ENCODE data around the gene REXO1.
A peak's percentile ranks its signal among the peaks of the same experiment; 100 is the strongest.
"Not testable (repeated sequence)": the region's sequence is repeated elsewhere in the genome, so short reads cannot be mapped to it uniquely, and the experiment has no call there.

Gene REXO1

DNA sequence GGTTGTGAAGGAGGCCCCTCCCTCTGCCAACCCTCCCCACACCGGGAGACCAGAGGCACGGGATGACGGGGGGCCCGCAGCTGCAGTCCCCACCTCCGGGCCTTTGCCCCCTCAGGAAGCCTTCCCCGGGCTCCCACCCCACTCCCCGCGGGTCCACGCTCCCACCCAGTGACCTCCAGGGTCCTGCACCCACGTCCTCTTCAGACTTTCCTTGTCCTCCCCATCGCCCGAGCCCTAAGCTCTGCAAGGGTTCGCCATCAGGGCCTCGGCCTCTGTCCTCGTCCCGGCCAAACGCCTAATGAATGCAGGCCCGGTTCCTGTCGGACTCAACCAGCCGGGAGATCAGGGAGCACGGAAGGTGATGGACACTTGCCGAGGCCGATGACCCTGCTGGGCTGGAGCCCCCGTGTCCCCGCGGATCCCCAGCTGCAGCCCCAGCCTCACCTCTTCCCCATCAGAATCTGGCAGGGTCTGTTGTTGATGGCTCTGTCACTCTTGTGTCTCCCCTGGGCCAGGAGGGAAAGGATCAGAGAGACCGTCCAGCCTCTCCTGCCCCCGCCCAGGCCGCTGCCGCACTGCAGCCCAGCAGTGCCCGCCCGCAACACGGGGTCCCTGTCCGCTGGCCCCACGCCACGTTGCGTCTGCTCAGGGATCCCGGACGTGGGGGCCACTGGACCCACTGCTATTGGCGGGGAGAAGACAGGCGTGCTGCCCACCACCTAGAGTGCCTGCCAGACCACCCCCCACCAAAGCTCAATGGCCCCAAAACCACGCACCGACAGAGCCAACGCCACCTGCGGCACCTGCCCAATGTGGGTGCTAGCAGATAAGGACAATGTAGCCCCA, 41.9 kb downstream of the REXO1 start:
- DNase-seq, result no peak

DNA sequence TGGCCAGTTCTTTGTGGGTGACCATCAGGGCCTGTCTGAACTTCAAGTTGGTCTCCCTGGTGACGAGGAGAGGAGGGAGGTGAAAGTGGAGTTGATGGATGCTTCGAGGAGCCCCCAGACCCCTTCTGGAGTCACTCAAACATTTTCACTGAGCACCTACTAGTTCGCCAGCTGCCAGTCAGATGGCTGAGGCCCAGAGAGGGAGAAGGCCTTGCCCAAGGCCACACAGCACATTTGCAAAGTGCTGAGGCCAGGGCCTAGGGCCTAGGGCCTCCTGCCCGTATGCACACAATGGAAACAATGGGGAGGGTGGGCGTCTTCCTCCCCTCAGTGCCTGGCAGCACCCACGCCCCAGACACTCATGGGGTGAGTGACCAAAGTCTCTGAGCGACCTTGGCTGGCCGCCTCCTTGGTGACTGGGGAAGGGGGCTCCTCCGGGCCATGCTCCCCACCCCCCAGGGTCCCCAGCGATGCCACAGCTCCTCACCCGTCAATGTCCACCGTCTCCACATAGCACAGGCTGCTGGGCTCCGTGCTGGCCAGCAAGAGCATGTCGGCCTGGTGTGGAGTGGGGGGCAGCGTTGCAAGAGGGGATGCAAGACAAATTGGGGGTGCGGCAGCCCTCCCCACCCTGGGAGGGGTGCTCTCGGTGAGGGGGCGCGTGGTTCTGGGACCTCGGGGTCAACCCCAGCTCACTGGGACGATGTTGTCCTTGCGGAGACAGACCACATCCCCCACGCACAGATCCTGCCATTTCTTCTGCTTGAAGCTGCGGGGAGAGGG, 42.7 kb downstream of the REXO1 start:
- in situ Hi-C loops (cut with MboI; ENCODE audit: low pct_unique_long_range_greater_than_20kb, low sequenced_read_pairs), result no loop called here

More for the DNA sequence above, 41.9 kb downstream of the REXO1 start:
- in situ Hi-C loops (cut with MboI; ENCODE audit: low pct_unique_long_range_greater_than_20kb, low sequenced_read_pairs), result no loop called here

DNA sequence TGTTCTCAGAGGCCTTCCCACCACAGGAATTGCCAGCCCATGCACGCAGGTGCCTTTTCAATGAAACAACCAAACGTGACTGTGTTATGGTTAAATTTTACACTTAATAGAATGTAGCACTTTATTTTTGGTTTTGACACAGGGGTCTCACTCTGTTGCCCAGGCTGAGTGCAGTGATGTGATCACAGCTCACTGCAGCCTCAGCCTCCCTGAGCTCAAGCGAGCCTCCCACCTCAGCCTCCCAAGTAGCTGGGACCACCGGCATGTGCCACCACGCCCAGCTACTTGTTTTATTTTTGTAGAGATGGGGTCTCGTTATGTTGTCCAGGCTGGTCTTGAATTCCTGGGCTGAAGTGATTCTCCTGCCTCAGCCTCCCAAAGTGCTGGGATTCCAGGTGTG, 43.4 kb downstream of the REXO1 start:
- no peak for DNase-seq
- in situ Hi-C loops (cut with MboI; ENCODE audit: low pct_unique_long_range_greater_than_20kb, low sequenced_read_pairs), result no loop called here

More for the DNA sequence above, 42.7 kb downstream of the REXO1 start:
- DNase-seq, result no peak

DNA sequence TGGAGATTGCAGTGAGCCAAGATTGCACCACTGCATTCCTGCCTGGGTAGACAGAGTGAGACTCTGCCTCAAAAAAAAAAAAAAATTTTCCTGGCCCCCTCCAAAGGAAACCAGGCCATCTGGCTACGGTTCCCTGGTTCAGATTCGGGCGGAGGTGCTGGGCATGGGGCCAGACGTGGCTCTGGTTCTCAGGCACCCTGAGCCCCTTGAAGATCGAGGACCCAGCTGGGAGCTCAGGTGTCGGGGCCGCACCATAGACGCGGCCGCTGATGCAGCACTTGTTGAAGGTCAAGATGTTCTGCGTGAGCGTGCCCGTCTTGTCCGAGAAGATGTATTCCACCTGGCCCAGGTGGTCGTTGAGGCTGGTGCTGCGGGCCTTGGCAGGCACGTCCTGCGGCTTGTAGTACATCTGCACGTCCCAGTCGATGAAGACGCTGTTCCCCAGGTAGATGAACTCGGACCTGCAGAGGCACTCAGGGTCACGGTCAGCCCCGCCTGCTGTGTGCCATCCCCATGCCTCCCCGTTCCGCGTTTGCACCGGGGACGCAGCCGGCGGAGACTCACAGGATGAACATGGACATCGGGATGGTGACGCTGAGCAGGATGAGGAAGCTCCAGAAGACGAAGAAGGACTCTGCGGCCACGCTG, 48.5 kb downstream of the REXO1 start:
- in situ Hi-C loops (cut with MboI; ENCODE audit: low pct_unique_long_range_greater_than_20kb, low sequenced_read_pairs), result no loop called here
- DNase-seq, result no peak

DNA sequence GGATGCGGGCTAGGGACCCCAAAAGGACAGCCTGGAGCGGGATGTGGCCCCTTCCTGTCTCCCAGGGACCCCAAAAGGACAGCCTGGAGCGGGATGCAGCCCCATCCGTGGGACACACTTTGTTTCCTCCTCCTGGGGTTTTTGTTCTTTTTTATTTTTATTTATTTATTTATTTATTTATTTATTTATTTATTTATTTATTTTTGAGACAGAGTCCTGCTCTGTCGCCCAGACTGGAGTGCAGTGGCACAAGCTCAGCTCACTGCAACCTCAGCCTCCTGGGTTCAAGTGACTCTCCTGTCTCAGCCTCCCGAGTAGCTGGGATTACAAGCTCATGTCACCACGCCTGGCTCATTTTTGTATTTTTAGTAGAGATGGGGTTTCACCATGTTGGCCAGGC, 51.0 kb downstream of the REXO1 start:
- in situ Hi-C loops (cut with MboI; ENCODE audit: low pct_unique_long_range_greater_than_20kb, low sequenced_read_pairs); DNase-seq: not testable (repeated sequence)

DNA sequence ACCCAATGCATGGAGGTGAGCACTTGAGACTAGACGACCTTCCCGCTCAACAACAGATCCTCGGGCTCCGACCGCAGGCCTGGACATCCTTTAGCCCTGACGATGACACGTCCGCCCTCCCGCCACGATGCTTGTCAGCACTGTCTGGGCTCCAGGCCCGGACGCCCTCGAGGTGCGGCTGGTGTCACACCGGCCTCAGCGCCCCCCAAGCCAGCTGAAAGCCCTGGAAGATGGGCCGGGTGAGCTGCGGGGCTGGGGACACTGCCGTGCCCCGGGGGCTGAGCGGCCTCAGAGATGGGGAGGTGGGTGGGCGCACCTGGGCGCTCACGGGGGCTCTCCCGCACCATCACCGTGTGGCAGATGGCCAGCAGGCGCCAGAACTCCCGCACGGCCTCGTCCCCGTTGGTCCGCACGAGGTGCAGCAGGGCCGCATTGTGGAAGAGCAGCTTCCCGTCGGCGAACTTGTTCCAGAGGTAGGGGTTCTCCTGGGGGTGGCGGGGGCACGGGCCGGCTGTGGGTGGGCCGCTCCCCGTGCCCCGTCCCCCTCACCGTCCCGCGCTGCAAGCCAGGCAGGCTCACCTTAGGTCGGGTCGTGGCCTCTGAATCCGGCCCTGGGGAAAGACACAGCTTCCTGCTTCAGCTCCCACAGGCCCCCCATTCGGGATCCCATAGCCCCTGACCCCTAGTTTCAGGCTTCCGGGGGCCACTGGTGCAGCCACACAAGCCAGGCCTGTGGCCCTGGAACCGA, 51.7 kb downstream of the REXO1 start:
- in situ Hi-C loops (cut with MboI; ENCODE audit: low pct_unique_long_range_greater_than_20kb, low sequenced_read_pairs), result no loop called here
- DNase-seq, result no peak

DNA sequence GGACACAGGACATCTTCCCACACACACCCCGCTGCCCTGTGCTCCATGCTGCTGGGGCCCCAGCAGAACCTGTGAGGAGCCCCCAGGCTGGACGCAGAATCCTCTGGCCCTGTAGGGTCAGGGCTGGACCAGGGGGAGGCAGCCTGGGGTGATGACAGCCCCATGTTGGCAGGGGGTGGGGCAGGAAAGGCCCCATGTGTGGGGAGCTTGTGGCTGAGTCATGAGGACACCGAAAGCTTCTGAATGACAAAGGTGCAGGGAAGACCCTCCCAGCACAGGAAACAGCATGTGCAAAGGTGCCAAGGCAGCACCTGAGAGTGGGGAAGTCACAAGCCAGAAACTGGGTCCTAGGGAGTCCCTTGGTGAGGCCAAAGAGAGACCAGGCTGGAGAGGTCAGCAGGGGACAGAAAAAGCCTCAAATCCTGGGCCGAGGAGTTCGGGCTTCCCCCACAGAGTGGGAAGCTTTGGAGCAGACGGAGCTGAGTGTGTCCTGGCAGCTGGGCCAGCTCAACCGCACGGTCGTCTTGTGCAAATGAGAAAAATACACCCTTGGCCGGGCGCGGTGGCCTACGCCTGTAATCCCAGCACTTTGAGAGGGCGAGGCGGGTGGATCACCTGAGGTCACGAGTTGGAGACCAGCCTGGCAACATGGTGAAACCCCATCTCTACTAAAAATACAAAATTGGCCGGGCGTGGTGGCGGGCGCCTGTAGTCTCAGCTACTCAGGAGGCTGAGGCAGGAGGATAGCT, 53.7 kb downstream of the REXO1 start:
- in situ Hi-C loops (cut with MboI; ENCODE audit: low pct_unique_long_range_greater_than_20kb, low sequenced_read_pairs), result no loop called here
- DNase-seq, result no peak

DNA sequence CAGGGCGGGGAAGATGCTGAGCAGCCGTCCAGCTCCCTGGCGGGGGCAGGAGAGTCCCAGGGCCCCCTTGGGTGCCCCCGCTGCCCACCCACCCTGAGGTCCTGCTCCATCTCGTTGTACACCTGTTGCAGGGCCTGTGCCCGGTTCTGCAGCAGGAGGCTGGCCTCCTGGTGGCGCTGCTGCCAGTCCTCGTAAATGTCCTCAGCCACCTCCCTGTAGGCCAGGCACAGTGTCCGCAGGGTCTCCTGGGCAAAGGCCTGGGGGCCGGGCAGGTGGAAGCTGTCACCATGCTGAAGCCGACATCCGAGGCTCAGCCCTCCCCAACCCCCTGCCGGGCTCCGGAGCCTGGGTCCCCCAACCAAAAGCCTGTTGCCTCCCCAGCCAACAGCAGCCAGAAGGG, 56.4 kb downstream of the REXO1 start:
- in situ Hi-C loops (cut with MboI; ENCODE audit: low pct_unique_long_range_greater_than_20kb, low sequenced_read_pairs), result no loop called here
- no peak for DNase-seq

DNA sequence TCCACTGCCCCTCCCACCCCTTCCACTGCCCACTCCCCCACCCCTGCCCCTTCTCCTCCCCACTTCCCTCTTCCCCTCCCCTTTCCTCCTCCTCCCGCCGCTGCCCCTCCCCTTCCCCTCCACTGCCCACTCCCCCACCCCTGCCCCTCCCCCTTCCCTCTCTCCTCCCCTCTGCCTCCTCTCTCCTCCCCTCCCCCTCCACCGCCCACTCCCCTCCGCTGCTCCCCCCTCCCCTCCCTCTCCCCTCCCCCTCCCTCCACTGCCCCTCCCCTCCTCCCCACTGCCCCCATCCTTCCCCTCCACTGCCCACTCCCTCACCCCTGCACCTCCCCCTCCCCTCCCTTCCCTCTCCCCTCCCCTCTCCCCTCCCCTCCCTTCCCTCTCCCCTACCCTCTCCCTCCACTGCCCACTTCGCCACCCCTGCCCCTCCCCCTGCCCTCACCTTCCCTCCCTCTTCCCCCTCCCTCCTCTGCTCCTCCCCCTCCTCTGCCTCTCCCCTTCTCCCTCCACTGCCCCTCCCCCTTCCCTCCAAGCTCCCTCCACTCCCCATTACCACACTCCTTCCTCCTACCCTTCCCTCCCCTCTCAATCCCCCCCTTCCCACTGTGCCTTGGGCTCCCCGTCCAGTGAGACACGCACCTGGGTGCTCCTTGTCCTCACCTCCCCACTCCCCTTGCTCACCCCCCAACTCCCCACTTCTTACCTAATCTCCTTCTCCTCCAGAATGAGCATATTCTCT, 58.1 kb downstream of the REXO1 start:
- in situ Hi-C loops (cut with MboI; ENCODE audit: low pct_unique_long_range_greater_than_20kb, low sequenced_read_pairs), result no loop called here
- DNase-seq, result no peak

DNA sequence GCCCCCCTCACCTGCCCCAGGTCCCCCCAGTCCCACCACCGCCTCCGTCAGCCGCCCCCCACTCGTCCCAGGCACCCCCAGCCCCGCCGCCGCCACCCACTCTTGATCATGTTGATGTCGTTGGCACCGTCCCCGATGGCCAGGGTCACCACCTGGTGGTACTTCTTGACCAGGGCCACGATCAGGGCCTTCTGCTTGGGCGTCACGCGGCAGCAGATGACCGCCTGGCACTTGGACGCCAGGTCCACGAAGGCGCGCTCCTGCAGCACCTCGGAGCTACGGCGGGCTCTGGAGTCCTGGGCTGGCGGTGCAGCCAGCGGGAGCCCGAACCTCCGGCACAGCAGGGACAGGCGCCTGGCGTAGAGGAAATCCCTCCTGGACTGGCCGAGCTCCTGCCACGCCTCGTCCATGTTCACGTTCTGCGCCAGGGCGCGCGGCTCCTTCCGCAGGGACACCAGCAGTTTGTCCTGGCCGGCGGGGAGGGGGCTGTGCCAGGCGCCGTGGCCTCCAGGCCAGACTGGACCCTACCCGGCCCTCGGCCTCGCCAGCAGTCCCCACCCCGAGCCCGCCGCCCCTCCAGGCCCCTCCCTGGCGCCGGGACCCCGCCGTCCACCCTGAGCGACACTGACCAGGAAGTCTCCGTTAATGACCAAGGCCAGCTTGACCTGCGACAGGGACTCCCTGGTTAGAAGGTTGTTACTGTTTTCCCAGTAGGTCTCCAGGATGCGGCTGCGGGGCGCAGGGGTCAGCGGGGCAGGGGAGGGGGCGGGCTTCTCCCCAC, 58.8 kb downstream of the REXO1 start:
- in situ Hi-C loops (cut with MboI; ENCODE audit: low pct_unique_long_range_greater_than_20kb, low sequenced_read_pairs), result no loop called here
- no peak for DNase-seq

DNA sequence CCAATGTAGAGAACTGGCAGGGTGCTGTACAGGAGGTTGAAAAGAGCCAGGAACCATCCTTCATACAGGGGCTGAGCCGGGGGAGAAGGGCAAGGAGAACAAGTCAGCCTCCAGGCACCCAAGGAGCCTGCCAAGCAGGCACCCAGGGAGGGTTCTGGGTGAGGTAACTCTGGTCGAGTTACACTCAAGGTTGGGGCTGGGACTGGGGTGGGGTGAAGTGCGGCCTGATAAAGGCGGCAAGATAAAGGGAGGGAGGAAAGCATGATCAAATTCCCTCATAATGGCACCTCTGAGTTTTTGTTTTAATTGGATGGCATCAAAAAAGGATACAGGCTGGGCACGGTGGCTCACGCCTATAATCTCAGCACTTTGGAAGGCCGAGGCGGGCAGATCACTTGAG, 61.2 kb downstream of the REXO1 start:
- no peak for DNase-seq
- in situ Hi-C loops (cut with MboI; ENCODE audit: low pct_unique_long_range_greater_than_20kb, low sequenced_read_pairs), result no loop called here

DNA sequence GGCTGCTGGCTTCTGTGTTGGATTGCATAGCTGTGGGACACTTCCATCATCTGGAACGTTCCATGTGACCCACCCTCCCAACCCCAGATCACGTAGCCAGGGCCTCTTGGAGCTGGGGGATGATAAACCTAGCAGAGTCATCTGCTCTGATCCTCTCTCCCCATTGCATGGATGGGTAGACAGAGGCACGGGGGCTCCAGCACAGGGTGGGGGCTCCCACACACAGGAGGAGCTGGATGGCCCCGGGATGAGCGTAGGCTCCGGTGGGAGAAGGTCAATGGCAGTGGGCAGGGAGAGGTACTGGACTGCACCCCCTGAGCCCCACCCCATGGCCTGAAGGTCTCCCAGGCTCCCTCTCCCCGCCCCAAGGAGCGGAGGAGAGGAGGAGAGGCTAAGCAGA, 61.6 kb downstream of the REXO1 start:
- DNase-seq, result no peak
- in situ Hi-C loops (cut with MboI; ENCODE audit: low pct_unique_long_range_greater_than_20kb, low sequenced_read_pairs), result no loop called here

DNA sequence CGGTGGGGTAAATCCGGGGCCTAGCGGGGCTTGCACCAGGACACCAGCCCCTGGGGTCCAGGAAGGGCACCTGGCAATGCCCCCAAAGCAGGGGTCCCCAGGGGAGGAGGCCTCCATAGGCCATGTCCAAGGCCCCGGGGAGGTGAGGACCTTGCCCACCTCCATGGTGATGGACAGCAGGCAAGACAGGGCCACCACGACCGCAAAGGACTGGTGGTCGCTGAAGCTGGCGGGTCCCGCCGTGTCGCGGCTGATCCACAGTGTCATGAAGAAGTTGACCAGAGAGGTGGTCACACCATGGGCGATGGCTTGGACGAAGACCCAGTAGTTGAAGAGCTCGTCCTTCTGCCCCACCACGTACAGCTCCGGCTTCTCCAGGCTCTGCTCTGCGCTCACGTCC, 63.0 kb downstream of the REXO1 start:
- in situ Hi-C loops (cut with MboI; ENCODE audit: low pct_unique_long_range_greater_than_20kb, low sequenced_read_pairs), result no loop called here
- DNase-seq, result no peak

DNA sequence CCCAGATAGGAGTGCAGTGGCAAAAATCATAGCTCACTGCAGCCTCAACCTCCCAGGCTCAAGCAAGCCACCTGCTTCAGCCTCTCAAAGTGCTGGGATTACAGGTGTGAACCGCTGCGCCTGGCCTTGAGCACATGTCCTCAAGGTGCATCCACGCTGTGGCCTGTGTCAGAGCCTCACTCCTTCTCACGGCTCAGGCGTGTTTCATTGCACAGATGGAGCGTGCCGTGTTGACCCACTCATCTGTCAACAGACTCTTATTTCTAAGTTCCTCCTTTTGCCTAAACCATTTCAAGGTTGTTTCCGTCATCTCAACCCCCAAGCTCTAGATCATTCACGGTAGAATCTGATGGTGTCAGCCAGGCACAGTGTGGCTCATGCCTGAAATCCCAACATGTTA, 64.4 kb downstream of the REXO1 start:
- in situ Hi-C loops (cut with MboI; ENCODE audit: low pct_unique_long_range_greater_than_20kb, low sequenced_read_pairs), result no loop called here
- DNase-seq, result peak; percentile 82

DNA sequence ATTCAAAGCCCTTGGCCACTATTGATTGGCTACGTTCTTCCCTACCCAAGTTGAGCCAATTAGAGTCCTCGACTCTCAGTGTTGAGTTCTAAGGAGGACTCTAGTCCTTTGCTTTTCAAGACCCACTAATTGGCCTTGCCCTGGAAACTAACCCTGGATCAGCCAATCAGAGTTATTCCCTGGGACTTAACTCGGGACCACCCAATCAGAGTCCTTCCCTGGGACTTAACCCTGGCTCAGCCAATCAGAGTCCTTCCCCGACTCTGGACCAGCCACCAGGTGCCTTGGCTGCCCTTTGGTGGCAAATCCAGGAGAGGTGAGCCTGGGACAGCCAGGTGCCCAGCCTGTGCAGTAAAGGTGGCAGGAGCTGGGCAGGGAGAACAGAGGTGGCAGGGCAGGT, 64.9 kb downstream of the REXO1 start:
- no peak for DNase-seq
- in situ Hi-C loops (cut with MboI; ENCODE audit: low pct_unique_long_range_greater_than_20kb, low sequenced_read_pairs), result no loop called here

DNA sequence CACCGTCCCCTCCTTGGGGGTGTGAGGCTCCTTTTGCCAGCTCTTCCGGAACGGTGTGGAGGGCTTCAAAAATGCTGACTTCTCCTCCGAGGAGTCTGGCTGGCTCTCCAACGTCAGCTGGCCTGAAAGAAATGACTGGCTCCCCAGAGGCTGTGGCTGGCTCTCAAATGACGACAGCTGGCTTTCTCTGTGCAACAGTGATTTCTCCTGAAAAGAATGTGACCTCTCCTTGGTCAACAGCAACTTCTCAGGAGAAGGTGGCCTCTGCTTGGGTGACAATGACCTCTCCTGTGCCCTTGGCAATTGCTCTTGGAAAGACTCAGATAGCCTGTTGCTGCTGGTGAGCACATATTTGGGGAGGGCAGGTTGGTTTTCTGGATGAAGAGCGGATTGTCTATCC, 65.8 kb downstream of the REXO1 start:
- no peak for DNase-seq
- in situ Hi-C loops (cut with MboI; ENCODE audit: low pct_unique_long_range_greater_than_20kb, low sequenced_read_pairs), result no loop called here

DNA sequence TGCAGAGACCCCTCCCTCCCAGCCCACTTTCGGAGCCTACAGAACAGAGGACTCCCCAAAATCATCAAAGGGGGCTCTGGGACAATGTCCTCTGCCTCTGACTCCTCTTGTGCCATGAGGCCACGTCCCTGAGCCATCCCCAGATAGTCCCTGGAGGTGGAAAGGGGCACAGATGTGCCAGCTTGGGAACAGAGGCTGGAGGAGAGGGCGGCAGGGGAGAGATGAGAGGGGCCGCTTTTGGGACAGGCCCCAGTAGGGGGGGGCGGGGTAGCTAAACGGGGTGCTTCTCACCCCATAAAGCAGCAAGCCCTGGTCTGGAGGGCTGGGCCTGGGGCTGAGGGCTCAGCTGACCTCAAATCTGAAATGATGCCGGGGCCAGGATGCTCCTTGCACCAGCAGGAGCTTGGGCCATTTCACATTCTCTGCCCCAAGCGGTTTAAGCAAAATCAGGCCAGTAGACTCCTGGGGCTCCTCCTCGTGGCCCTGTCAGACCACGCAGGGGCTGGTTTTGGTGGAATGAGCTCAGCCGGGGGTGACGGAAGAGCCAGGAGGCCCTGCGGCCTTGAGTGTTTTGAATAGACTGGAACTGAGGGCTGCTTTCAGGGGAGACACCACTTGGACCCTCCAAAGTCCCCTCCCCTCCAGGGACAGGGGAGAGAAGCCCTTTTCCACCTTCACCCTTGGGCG, 67.9 kb downstream of the REXO1 start:
- DNase-seq, result no peak
- in situ Hi-C loops (cut with MboI; ENCODE audit: low pct_unique_long_range_greater_than_20kb, low sequenced_read_pairs), result no loop called here

Data from KBM-7 (cell line).